ENCODE data around the gene KRT80.
"Not testable (repeated sequence)": the region's sequence is repeated elsewhere in the genome, so short reads cannot be mapped to it uniquely, and the experiment has no call there.

Gene KRT80

DNA sequence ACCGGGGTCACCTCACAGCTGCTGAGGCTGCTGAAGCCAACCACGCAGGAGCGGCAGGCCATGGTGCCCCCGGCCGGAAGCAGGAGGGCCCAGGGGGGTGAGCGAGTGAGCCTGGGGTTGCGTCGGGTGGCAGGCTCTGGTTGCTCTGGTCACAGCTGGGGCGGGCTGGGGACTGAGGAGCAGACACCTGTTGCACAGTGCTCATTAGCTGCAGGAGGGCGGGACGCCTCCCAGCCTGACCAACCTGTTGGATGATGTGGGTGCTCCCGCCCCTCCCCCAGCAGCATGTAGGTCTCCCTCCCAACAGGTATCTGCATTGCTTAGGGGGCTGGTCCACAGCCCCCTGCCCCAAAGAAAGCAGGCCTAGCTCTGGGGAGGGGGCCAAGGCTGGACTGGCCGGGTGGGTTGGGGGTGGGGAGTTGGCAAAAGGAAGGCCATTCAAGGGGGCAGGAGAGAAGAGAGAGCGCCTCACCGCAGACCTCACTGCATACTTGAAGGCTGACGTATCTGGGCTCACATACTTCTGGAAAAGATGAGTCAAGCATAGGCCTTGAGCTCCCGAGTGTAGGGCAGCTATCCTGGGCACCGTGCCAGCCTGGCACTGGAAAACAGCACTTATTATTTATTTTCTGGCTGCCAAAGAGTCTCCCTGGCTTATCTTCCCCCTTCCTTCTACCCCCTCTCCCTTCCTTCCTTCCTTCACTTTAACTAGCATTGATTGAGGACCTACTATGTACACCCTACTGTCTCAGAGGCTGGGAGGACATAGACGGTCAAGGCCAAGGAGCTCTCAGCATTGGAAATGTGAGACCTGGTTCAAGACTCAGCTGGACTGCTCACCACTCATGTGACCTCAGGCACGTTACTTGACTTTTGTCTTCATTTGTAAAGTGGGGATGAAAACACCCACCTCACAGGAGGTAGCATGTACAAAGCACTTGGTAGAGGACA lies at the start of gene KRT80:
Gene KRT80 (minus strand): TSS at position 174 of the 951 bp plus-strand sequence. CDS start 112 bp downstream, at position 62.
- peak; percentile 98 for DNase-seq (ENCODE audit: low spot score)

GRCh38 chr12:52241205-52241842 lies 49.5 kb upstream of the KRT80 start:
- DNase-seq (ENCODE audit: low spot score), result no peak

- not testable (repeated sequence) for DNase-seq (ENCODE audit: low spot score)
Observed at GRCh38 chr12:52240247-52240646, 48.4 kb upstream of the KRT80 start.

- DNase-seq (ENCODE audit: low spot score), result no peak
Observed at GRCh38 chr12:52239767-52240166, 48.0 kb upstream of the KRT80 start.

DNA sequence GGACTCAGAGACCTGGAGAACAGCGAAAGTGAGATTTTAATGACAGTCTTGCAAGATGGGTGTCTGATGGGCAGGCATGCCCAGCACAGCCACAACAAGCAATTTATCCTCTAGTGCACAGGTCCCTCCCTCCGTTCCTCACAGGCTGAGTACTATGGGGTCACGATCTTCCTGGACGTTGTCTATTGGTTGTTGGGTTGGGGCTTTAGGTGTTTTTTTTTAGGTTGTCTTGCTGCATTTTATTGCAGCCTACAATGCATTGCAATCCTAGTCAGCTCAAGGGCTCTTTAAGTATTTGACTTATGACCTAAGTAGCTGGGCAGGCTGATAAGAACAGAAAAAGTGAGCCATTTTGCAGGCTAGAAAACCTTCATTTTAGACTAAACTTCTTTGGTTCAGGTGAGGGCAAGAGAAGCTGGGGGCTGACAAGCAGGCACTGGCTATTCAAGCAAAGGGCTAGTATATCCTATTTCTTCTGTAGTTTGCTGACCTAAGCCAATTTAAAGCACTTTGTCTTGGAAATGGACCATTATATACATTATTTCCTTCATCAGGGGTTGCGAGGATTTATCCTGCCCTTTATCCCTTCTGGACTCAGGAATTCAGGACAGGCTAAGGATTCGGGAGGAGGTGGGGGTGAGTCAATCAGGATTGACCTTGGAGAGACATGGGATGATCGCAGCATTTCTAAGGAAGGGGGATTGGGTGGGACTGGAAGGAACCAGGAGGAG lies 47.3 kb upstream of the KRT80 start:
- DNase-seq (ENCODE audit: low spot score), result no peak

DNA sequence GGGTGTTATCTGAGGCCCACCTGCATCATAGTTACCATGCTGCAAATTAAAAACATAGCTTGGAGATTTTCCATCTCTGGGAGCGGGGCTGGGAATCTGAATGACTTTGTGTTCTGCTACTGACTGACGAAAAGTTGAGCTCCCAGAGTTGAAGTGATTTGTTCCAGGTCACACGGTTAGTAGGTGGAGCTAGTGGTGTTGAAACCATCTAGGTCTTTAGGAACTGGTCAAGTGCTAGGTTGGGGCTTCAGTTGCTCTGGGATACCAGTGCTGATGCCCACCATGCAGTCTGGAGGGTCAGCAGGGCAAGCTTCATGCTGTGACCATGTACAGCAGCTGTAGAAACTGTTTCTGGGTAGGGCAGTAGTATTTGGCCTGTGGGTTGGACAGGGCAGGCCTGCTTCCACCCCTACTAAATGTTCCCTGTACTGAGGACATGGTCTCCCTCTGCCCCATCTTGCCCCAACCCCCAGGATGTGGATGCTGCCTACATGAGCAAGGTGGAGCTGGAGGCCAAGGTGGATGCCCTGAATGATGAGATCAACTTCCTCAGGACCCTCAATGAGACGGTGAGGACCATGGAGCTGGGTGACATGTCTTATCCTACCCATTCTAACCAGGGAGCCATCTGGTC lies 46.5 kb upstream of the KRT80 start:
- DNase-seq (ENCODE audit: low spot score), result no peak

- DNase-seq (ENCODE audit: low spot score), result no peak
Observed at GRCh38 chr12:52236386-52237050, 44.7 kb upstream of the KRT80 start.

DNA sequence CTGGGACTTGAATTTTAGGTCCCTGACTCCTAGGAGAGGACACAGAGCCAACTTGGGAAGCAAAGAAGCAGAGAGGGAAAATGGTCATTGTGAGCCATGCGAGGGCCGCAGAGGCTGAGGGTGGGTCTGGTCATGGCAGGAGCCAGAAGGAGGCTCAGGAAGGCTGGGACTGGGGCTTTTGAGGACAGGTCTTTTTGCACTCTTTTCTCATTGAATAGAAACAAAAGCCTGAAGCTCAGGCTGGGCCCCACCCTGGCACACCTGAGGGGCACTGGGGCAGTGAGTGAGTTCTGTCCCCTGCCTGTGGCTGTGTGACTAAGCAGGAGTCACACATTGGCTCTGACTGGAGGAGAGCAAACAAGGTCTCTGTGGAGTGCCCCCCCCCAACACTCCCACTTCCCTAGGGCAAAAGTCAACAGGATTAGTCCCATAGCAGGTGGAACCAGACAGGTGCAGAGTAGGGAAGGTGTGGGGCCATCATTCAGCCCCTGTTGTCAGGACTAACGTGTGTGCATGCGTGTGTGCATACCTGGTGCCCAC lies 44.1 kb upstream of the KRT80 start:
- DNase-seq (ENCODE audit: low spot score), result no peak

- no peak for DNase-seq (ENCODE audit: low spot score)
Observed at GRCh38 chr12:52235001-52235764, 43.4 kb upstream of the KRT80 start.

DNA sequence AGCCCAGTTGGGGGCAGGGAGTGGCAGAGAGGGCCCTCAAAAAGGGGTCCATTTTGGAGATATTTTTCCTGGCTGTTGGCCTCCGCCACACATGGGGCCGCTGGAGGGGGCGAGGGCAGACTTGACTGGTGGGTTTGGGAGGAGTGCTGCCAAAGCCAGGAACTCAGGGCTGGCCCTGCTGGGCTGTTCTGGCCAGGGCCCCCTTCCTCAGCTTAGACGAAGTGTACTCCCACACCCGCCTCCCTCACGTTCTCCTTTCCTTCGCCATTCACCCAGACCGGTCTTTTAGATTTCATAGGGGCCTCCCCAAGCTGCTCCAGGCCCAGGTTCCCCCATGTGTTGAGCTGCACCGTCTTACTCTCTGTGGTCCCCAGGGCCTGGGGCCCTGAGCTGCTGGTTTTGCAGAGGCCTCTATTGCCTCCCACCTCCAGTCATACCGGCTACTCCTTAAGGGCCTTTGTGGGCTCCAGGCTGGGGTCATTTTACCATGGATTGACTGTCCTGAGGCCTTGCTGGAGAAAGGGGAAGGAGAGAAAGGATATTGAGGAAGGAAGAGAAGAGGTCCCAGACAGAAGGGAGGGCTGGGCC lies 42.5 kb upstream of the KRT80 start:
- DNase-seq (ENCODE audit: low spot score), result no peak

DNA sequence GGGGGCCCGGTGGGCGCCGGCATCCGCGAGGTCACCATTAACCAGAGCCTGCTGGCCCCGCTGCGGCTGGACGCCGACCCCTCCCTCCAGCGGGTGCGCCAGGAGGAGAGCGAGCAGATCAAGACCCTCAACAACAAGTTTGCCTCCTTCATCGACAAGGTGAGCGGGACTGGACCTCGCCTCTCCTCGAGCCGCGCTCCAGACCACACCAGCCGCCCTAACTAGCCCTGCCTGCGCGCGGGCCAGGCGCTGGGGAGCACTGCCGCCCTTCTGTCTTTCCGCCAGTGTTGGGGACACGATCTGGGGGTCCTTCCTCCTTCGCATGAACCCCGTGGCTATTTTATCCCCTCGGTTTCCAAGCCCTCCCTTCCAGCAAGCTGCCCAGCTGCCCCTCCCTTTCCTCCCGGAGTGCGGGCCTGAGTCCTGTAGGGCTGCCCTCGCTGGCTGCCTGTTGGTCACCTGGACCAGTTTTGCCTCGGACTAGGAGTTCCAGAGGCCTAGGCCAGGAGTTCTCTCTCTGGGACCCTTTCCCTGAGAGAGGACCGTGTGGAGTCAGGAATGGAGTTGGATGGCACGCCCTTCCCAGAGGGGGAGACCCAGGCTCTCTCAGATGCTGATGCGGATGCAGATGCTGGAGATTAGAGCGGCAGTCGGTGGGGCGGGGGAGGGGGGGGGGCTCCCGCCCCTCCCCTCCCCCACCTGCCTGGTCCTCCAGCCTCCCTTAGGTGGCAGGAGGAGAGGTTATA lies 41.8 kb upstream of the KRT80 start:
- no peak for DNase-seq (ENCODE audit: low spot score)

- DNase-seq (ENCODE audit: low spot score), result no peak
Observed at GRCh38 chr12:52232674-52233461, 41.1 kb upstream of the KRT80 start, which contains the start of gene KRT7. KRT7 (plus strand) TSS chr12:52233243; CDS start chr12:52233297, 54 bp downstream.

DNA sequence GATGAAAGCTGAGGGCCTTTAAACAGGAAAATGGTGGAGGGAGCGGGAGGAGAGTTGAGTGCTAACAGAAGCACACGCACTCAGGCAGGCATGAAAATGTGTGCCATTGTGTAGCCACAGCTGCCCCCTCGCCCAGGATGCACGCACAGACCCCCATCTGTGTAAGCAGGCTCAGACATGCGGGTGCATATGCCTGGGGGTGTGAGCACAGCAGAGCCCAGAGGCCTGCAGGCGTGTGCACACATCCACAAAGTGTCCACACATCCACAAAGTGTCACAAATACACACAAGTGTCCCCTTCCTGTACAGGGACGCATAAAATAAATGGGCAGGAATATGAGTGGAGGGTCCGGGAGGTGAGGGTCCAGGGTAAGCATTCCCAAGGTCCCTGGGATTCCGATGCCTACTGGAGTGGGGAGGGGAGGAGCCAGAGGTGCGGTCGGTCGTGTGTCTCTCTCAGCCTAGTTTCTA lies 40.4 kb upstream of the KRT80 start:
- no peak for DNase-seq (ENCODE audit: low spot score)

GRCh38 chr12:52231305-52232202 lies 39.7 kb upstream of the KRT80 start:
- DNase-seq (ENCODE audit: low spot score), result no peak

- peak; percentile 82 for DNase-seq (ENCODE audit: low spot score)
Observed at GRCh38 chr12:52230364-52231281, 38.8 kb upstream of the KRT80 start.

GRCh38 chr12:52229836-52230343 lies 38.1 kb upstream of the KRT80 start:
- no peak for DNase-seq (ENCODE audit: low spot score)

Measured in AG08396 (cell line).